GM18511 (cell line): ENCODE results near the gene PIK3C3.
"Not testable (repeated sequence)": the region's sequence is repeated elsewhere in the genome, so short reads cannot be mapped to it uniquely, and the experiment has no call there.

Experiments
- ATAC-seq: cut with Tn5 transposase; IDR thresholded peaks from one replicate; pipeline ENCODE4 v1.9.1; 2021; ENCODE audit warnings: mild to moderate bottlenecking, moderate library complexity; ENCODE audit not compliant: unreplicated experiment

The PIK3C3 gene

DNA sequence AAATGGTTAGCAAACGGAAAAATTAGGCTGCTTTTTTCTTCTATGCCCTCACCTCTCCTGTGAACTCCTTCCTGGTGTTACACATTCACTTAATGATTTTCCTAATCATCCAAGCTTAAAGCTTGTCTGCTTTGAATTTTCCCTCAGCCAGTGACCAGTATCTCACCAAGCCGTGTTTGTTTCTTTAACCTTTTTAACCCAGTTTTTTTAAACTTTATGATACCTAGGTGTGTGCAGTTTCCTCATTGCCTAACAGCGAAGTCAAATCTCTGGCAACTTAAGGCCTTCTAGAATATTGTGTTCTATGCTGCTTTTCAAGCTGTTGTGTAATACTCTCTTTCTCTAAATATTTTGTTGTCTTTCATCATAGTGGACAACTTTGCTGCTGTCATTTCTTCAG lies 113.0 kb downstream of the PIK3C3 start:
- ATAC-seq: no peak

DNA sequence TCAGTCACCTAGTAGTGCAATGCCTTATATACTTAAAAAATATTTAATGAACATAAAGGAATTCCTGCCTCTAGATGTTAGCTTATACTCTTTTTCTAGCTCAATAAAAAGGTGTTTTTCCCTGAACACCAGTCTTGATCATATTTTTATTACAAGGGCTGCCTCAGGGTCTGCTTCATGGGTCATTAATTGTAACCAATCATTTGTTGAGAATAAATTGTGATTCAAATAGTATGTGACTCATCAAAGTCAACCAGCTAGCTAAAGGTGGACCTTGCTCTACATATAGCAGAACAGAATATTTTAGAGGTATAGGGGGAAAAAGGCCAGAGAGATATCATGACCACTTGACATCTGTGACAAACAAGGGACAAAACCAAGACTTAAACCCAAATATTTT lies 114.0 kb downstream of the PIK3C3 start:
- no peak for ATAC-seq

DNA sequence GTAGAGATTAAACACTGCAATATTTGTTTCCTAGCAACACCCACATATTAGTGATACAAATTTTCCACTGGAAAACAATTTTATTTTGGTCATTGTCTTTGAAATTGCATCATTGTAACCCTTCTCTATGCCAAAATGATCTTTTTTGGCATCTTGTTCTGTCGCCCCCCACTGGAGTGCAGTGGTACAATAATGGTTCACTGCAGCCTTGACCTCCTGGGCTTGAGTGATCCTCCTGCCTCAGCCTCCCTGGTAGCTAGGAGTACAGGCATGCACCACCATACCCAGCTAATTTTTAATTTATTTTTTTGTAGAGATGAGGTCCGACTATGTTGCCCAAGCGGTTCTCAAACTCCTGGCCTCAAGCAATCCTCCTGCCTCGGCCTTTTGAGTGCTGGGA lies 117.4 kb downstream of the PIK3C3 start:
- no peak for ATAC-seq

DNA sequence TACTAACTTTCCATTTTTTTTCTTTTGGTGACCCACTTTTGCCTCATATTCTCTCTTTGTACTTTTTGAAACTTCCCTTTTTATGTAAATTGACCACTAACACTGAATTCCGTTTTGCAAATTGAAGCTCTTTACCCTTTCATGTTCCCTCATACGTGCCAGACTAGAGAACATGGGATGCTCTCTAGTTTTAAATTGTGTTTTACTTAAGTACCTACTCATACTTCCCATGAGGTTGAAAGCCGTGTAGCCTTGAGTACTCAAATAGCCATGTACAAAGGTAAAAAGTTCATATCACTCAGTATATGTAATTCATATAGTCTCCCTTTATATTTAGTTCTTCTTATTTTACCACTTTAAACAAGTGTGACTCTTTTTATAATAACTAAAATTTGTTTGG lies 119.7 kb downstream of the PIK3C3 start:
- no peak for ATAC-seq

DNA sequence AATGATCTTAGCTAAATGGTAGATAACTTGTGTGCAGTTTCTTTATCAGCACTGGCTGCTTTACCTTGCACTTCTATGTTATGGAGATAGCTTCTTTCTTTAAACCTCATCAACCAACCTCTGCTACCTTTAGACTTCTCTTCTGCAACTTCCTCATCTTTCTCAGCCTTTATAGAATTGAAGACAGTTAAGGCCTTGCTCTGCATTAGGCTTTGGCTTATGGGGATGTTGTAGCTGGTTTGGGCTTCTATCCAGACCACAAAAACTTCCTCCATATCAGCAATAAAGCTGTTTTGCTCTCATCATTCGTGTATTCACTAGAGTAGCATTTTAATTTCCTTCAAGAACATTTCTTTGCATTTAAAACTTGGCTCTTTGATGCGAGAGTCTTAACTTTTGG lies 123.7 kb downstream of the PIK3C3 start:
- ATAC-seq: no peak

DNA sequence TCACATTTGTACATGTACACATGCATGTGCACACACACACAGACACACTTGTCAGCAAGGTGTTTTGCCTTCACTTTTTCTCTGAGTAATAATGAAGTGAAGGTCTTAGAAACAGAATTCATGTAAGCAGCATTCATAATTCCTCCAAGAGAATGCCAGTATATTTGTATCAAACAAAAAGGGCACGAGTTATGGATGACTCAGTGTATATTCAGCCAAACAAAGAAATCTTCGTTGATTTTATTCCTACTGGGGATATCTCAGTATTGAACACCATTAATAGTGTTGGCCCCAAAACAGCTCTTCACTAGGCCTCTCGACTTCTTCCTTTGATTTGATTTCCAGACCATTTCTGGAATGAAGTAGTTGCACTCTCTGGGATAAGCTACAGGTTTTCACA lies 125.3 kb downstream of the PIK3C3 start:
- no peak for ATAC-seq

DNA sequence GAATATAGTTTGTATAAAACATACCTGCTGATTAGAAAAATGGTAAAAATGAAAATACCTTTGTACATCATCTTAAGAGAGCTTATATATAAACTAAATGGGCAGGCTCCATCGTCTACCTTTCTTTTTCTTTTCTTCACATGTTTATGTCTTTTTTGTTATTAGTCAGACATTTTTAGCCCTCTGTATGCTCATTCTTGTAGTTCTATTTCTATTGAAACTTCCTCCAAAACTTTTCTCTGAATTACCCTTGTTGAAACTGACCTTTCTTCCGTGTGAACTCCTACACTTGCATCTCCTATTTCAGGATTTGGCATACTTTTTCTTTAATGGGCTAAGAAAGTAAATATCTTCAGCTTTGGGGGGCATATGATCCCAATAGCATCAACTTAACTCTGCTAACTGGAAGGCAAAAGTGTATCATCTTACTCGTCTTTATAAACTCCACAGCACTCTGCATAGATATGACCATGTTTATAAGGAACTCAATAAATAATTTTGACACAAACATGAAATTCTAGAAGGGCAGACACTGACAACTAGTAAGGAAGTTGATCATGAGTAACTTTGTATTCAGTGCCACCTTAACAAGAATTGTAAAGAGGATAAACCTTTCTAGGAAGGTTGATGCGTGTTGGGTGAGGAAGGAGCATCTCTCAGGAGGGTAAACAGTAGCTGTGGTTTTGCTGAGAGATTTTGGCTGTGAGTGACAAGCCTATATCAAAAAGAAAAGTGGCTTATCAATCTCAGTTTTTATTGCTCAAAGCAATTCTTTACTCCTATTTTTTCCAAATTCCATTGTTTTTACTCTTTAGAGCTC lies 127.6 kb downstream of the PIK3C3 start:
- no peak for ATAC-seq

DNA sequence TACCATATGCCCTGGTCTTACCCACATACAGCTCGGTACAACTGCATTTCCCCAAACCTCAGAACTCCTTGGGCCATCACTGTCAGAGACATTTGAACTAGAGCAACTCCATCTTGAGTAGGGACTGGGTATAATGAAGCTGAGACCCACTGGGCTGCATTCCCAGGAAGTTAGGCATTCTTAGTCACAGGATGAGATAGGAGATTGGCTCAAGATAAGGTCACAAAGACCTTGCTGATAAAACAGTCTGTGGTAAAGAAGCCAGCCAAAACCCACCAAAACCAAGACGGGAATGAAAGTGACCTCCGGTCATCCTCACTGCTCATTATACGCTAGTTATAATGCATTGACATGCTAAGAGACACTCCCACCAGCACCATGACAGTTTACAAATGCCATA lies 131.3 kb downstream of the PIK3C3 start:
- no peak for ATAC-seq

DNA sequence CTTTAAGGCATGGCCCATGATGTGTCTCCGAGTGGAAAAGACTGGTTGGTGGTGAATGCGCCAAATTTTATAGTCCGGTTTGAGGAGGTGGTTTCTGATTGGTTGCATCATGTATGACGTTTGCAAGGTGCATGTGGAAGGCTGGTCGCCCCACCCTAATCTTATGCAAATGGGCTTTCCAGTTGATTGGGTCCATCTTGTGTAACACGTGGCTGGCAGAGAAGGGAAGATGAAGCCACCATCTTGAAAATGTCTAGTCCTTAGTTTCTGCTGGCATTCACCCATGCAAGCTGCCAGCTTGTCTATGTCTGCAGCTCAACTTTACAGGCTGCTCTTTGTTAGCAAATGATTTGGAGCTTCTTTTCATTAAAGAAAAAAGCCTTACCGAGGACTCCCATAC lies 132.2 kb downstream of the PIK3C3 start:
- no peak for ATAC-seq

DNA sequence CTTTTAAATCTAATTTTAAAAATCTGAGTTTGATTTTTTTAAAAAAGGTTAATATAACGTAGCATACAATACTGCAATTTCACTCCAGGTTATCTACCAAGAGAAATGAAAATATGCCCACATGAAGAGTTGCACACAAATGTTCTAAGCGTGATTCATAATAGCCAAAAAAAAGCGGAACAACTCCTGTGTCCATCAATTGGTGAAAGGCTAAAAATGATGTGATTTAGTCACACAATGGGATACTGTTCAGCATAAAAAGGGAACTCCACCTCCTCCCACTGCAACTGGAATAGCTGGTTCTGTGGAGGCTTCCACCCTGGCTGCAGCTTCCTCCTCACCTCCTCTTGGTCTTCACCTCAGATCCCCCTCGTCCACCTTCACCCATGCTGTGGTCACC lies 132.8 kb downstream of the PIK3C3 start:
- ATAC-seq: no peak

DNA sequence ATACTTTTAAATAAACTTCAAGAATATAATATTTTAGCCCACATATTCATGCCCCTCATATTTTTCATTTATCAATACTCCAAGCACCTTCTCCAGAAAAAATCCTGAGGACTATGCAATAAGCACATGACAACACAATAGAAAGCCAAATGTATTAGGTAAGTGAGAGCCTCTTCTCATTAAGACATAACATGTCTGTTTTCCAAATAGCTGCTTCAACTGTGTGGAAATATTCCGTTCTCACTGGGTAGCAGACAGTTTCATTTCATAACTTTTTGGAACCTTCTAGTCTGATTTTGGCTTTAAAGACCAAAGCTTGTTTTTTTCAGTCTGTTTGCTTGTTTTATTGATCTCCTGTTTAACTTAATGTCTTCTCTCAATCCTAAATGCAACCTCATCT lies 137.8 kb downstream of the PIK3C3 start:
- no peak for ATAC-seq

DNA sequence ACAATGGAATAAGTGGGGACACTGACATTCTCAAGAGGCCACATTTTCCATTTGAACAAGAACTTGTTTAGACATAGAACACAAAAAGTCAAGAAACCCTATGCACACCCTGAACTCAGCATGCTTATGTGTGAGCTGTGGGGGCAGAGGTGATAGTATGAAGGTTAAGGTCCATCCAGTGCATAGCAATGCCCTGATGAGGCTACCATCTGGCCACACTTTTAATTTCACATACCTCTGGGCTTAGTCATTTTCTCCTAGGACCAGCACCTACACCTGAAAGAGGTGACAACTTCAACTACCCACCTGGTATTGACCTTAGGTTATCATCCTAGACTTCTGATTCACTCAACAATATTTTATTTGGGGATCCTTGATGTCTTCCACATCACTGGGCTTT lies 139.8 kb downstream of the PIK3C3 start:
- no peak for ATAC-seq

DNA sequence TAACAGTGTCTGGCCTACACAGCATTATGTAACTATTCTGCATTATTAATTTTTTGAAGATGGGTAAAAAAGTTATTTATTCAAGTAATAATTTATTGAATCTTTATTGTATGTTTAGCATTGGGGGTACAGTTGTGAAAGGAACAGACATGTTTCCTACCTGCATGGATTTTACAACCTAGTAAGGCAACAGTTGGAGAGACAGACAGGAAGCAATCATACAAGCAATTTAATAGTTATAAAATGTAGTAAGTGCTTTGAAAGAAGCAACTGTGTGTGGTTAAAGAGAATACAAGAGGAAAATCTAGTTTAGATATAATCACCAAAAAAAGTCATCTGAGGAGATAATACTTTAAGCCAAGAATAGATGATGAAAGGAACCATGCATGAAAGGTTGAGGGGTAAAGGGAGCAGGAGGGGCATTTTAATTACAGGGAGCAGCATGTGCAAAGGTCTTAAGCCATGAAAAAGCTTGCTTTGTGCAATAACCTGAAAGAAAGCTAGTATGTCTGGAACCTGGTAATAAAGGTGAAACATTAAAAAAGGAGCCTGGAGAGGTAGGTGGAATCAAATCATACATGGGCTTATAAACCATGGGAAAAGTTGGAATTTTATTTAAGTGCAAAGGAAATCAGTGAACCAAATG lies 140.8 kb downstream of the PIK3C3 start:
- ATAC-seq: no peak

DNA sequence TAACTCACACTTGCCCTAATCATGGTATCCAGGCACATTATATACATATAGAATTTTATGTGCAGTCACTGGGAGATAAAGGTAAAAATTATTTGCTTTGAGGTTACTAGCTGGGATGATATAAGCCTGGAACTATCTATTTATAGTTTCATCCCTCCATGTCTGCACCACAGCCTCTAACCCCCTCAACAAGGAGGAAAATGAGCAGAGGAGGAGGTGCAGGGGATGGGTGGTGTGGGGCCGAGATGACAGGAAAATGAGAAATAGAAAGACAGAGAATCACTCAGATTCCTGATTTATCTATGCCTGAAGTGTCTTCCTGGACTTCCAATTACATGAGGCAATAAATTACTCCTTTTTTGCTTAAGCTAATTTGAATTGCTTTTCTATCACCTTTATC lies 145.2 kb downstream of the PIK3C3 start:
- ATAC-seq: no peak

DNA sequence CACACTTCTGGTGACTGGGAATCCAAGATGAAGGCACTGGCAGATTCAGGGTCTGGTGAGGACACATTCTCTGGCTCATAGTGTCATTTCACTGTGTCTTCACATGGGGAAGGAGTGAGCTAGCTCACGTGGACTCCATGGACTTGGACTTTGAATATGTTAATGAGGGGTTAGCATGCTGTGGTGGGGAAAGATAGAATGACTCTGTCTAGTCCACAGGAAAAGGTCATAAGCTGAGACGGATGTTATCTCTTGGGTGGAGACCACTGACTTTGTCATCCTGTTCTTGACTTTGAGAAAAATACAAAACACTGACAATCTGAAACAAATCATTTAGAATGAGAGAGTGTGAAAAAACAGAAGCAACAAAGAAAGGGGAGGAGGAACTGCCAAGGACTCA lies 145.9 kb downstream of the PIK3C3 start:
- ATAC-seq: no peak

DNA sequence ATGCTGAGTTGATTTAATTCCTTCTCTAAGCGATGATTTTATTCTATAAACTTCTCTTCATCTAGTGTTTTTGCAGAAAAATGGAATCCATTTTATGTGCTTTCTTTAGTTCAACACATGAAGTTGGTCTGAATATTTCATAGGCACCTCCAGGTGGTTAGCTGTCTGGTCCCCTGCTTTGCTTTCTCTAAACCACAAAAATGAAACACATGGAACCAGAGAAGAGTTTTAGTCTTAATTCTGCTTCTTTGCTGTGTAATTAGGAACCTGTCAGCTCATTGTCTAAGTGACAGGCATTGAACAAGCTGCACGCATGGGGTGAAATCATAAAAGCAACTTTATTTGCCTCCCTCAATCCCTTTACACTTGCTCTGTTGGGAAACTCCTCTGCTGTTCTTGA lies 150.4 kb downstream of the PIK3C3 start:
- no peak for ATAC-seq

DNA sequence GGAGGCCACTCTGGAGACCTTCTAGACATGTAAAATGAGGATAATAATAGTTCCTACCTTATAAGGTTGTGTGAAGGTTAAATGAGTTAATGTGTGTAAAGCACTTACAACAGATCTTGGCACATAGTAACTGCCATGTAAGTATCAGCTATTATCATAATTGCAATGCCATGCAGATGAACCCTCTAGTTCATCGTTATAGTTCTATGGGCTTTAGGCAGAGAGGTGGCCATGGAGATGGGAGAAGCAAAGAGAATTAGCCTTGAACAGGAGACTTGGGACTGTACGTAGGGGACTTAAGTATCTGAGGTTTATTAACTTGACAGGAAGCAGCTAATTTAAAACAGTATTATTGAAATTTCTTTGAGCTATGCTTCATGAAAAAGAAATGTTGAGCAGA lies 151.8 kb downstream of the PIK3C3 start:
- no peak for ATAC-seq

DNA sequence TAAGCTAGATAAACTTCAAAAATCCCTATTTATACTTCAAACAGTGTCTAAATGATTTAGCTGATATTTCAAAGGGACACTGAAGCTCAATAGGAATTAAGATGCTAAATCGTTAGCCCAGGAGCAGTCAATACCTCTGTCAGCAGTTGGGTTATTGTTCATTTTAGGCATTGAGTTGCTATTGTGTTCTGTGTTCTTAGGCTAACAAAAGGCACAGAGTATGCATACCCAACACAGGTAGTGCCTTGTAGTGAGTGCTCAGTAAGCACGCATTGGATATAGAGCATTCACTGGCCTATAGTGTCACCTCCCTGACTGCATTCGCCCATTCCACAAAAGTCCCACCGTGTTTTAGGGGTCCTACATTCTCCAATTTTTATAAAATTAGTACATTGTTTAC lies 152.3 kb downstream of the PIK3C3 start:
- ATAC-seq: no peak

DNA sequence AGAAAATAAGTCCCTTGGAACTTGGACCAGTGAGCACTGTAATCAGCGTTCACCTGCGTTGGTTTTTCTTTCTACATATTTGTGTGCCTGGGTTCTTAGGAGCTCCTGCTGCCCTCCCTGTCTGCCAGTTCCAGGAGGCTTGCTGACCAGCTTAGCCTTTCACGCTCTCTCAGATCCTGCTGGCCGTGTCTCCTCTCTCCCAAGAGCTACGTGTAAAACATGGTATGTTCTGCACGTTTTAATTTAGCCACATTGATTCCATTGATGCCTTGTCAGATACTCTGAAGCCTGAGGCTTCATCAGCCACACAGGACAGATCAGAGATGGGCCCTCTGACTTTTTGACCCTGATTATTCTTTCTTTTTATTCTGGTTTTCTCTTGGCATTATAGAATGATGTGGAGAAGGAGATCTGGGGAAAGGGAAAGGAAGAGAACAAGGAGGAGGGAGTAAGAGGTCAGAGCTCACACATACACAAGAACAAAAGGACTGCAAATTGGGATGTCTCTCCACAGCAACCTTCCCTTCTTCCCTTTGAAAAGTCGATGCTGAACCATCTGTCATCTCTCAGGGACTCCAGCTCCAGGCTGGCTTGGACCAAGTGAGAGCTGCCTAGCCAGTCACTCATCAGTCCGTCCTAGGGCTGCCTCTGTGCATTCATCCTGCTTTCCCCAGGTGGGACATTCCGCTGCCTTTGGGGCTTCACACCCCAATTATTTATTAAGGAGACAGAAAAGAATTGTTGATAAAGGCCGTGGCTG lies 152.8 kb downstream of the PIK3C3 start:
- ATAC-seq: no peak

DNA sequence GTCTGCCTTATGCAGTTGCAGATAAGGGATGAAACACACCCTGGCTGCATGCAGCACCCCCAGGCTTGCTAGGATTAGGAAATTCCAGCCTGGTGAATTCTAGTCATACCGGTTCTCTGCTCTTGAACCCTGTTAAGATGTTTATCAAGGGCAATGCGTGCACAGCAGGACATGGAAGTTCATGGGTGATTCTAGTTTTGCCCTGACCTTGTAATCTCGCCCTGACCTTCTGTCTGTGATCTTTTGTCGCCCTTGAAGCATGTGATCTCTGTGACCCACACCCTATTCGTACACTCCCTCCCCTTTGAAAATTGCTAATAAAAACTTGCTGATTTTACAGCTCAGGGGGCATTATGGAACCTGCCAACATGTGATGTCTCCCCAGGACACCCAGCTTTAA lies 157.1 kb downstream of the PIK3C3 start:
- not testable (repeated sequence) for ATAC-seq

DNA sequence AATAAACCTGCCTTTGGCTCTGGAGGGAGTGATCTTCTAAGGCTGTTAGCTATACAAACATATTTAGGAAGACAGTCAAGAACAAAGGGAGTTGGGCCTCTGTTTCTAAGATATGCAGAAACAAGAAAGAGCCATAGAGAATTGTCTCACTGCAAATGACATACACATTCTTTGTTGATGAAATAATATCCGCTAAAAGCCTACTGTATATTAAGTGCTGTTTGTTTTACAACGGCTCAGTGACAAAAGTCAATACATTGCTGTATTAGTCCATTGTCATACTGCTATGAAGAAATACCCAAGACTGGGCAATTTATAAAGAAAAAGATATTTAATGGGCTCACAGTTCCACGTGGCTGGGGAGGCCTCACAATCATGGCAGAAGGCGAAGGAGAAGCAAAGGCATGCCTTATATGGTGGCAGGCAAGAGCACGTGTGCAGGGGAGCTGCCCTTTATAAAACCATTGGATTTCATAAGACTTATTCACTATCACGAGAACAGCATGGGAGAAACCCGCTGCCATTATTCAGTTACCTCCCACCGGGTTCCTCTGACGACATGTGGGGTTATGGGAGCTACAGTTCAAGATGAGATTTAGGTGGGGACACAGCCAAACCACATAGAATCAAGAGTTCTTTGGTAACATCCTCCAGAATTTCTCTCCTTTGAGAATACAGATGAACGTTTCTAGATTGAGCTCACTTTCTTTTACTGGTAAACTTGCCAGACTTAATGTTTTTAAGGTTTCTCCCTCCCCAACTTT lies 157.8 kb downstream of the PIK3C3 start:
- ATAC-seq: no peak
